PFSK-1 (cell line): ENCODE measurements around the gene GABBR2.

ENCODE experiments used
- FOXP2 ChIP-seq: optimal IDR thresholded peaks from 2 replicates; pipeline ENCODE3; 2011; ENCODE audit warnings: borderline replicate concordance, control low read depth, inconsistent platforms; ENCODE audit not compliant: insufficient read depth; ENCODE audit errors: extremely low read length, extremely low read depth
- POLR2AphosphoS5 ChIP-seq: IDR thresholded peaks from 2 replicates; pipeline ENCODE4 v1.6.1; 2012; ENCODE audit warnings: low read depth, mild to moderate bottlenecking, control low read depth, low read length, moderate library complexity
- REST ChIP-seq, 2 experiments: IDR thresholded peaks; 2 replicates each; pipeline versions ENCODE4 v1.6.1 to v1.8.0; 2011 to 2012; ENCODE audit warnings: low read depth in 2 of 2, low read length in 2 of 2, control low read depth in 1 of 2, inconsistent platforms in 1 of 2, mild to moderate bottlenecking in 1 of 2, moderate library complexity in 1 of 2; ENCODE audit not compliant: insufficient read depth in 1 of 2
- SIN3A ChIP-seq: IDR thresholded peaks from 2 replicates; pipeline ENCODE4 v1.6.1; 2012; ENCODE audit warnings: mild to moderate bottlenecking, low read length, moderate library complexity, borderline replicate concordance; ENCODE audit not compliant: insufficient read depth
- TAF1 ChIP-seq: IDR thresholded peaks from 2 replicates; pipeline ENCODE4 v1.6.1; 2012; ENCODE audit warnings: low read length, control low read depth, borderline replicate concordance; ENCODE audit not compliant: insufficient read depth

Gene GABBR2

DNA sequence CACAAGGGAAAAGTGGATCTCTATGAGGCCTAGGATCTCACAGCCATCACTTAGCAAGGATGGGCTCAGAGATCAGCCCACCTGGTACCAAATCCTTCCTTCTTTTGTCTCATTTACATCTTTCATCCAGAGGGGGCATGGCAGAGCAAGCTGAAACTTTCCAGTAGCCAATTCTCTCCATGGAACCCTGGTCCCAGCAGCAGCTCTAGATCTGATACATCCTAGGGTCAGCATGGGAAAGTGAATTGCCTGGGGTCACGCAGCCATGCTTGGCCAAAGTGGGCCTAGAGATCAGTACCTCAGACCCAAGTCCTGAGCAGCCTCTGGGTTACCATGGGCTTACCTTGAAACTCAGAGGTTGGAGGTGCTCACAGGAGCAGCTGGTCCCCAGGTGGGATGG is 170.5 kb downstream of the GABBR2 start:
- TF ChIP-seq SIN3A (no peak), REST (IDR thresholded peaks at IDR 0.05; ENCODE audit: insufficient read depth in 1 of 2, low read depth in 2 of 2, low read length in 2 of 2) (no peak), POLR2AphosphoS5 (no peak), TAF1 (no peak), FOXP2 (no peak)

GRCh38 chr9:98536542-98537173 is 172.1 kb downstream of the GABBR2 start:
- TF ChIP-seq FOXP2 (no peak), POLR2AphosphoS5 (no peak), REST (IDR thresholded peaks at IDR 0.05; ENCODE audit: insufficient read depth in 1 of 2, low read depth in 2 of 2, low read length in 2 of 2) (no peak), TAF1 (no peak), SIN3A (no peak)

- no peak for TF ChIP-seq SIN3A
Observed at GRCh38 chr9:98533866-98534265, 174.9 kb downstream of the GABBR2 start.

GRCh38 chr9:98533132-98533531 is 175.6 kb downstream of the GABBR2 start:
- TF ChIP-seq TAF1 = no peak
- no peak for TF ChIP-seq SIN3A
- TF ChIP-seq REST (IDR thresholded peaks at IDR 0.05; ENCODE audit: insufficient read depth in 1 of 2, low read depth in 2 of 2, low read length in 2 of 2) = no peak
- TF ChIP-seq FOXP2 = no peak
- TF ChIP-seq POLR2AphosphoS5 = no peak

GRCh38 chr9:98532574-98532973 is 176.2 kb downstream of the GABBR2 start:
- TF ChIP-seq TAF1 (no peak), FOXP2 (no peak), POLR2AphosphoS5 (no peak), REST (IDR thresholded peaks at IDR 0.05; ENCODE audit: insufficient read depth in 1 of 2, low read depth in 2 of 2, low read length in 2 of 2) (no peak), SIN3A (no peak)
